Uterus (tissue), 2 donors: ENCODE data around the gene FGD6.

Source experiments
- POLR2A ChIP-seq, 2 donors: fragments of 450-650 bp; IDR thresholded peaks; one replicate each; pipeline ENCODE4 v1.6.1; 2016; ENCODE audit warnings: antibody characterized with exemption in 2 of 2, mild to moderate bottlenecking in 1 of 2, moderate library complexity in 1 of 2
- TF ChIP-seq, protein P1 (sequence below), 4 experiments: fragments of 200-600 bp in 2 of 4; fragments of 450-650 bp in 2 of 4; sonication (generic) in 2 of 4; IDR thresholded peaks; one replicate each; pipeline ENCODE4 v1.5.1; 2016 to 2019; ENCODE audit warnings: antibody characterized with exemption in 4 of 4, mild to moderate bottlenecking in 2 of 4, moderate library complexity in 1 of 4

DNA sequence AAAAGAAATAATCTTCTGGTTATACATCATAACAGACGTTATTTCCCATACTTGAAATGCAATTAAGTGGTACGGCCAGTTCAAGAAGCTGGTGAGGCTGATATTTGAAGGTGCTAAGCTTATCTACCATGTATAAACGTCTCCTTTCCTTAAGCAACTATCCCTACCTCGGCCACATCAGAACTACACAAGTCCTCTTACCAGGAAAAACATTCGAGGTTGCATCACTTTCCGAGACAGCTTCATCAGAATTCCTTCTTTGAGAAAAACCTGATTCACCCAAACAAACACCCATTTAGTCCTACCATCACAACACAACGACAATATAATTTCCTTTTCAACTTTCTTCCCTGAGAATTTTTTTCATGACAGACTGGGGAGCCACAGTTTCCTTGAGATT, 109.9 kb downstream of the FGD6 start:
- TF ChIP-seq, protein P1, sequence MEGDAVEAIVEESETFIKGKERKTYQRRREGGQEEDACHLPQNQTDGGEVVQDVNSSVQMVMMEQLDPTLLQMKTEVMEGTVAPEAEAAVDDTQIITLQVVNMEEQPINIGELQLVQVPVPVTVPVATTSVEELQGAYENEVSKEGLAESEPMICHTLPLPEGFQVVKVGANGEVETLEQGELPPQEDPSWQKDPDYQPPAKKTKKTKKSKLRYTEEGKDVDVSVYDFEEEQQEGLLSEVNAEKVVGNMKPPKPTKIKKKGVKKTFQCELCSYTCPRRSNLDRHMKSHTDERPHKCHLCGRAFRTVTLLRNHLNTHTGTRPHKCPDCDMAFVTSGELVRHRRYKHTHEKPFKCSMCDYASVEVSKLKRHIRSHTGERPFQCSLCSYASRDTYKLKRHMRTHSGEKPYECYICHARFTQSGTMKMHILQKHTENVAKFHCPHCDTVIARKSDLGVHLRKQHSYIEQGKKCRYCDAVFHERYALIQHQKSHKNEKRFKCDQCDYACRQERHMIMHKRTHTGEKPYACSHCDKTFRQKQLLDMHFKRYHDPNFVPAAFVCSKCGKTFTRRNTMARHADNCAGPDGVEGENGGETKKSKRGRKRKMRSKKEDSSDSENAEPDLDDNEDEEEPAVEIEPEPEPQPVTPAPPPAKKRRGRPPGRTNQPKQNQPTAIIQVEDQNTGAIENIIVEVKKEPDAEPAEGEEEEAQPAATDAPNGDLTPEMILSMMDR (IDR thresholded peaks at IDR 0.05) = no peak
- TF ChIP-seq POLR2A (IDR thresholded peaks at IDR 0.05) = no peak
